G401.6 (cell line): ENCODE results near the gene AGL.
"Not testable (repeated sequence)": the region's sequence is repeated elsewhere in the genome, so short reads cannot be mapped to it uniquely, and the experiment has no call there.

Experiments
- FAIRE-seq: peaks from 2 replicates; lab custom pipeline; 2012; peaks lifted over from hg19 to GRCh38; lab: Jason Lieb, UNC

AGL gene

DNA sequence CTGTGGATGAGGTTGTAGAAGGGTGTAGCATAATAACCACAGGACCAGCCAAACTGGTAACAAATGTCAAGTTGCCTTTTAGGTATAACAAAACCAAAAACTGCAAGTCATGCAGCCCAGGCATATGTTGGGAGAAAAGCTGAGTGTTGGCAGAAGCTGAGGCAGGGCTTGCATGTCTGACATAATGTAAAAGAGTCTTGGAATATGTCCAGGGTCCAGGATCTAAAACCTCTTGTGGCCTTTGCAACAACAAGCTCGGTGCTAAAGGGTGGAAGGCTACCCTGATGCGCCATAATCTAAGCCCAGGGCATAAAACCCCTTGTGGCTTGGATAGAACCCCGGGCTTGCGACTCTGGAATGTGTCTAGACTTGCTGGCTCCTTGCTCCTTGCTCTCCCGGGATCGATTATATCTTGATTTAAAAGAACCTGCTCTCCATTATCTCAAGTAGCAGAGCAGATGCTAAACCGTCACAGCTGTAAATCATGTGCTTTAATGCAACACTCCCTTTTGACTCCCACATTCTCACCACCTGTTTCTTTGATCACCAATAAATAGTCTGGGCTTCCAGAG is 93.1 kb downstream of the AGL start:
- no peak for FAIRE-seq

DNA sequence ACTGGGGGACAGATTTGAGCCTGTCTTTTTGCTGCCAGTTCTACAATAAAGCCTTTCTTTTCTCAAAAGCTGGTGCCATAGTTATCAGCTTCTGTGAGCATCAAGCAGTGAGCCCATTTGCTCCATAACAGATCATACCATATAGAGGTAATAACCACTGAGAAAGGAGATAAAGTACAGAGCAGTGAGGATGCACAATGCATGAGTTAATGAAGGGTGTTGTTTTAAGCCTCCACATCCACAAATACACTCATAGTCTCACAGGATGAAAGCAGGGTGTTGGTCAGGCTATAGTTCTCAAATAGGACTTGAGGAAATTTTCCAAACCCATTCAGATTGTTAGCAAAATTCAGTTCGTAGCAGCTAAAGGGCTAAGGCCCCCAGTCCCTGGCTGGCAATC is 94.0 kb downstream of the AGL start:
- FAIRE-seq = no peak

DNA sequence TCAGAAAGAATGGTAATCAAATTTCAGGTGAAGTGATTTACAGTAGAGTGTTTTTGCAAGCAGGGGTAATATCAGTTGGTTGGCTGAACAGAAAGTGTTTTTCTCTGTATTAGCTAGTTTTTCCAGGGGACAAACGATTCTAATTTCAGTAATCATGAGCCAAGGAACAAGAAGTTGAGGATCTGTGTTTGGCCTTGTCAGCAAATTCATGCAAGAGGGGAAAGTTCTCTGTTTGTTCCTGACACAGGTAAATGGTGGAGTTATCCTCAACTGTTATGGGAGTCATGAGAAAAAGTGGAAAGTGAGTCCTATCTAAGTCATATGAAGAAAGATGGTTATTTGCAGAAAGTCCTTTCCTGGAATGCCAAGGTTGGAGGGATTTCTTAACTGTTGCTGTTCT is 95.0 kb downstream of the AGL start:
- no peak for FAIRE-seq

DNA sequence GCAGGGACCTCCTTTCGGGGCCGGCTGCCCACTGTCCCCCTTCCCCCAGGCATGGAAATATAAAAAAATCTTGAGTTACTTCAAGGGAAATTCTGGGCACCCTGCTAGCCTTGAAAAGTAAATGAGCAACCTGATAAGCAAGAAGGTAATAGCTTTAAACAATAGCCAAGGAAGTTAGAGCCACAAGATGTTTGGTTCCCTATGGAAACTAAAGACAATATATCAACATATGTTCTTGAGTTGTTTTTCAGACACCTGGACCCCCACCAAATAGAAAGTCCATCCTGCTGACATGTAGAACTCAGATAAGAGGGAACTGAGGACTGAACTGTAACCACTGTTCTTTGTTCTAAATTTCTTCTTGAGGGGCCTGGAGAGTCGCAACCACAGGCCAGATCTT is 100.3 kb downstream of the AGL start:
- no peak for FAIRE-seq

DNA sequence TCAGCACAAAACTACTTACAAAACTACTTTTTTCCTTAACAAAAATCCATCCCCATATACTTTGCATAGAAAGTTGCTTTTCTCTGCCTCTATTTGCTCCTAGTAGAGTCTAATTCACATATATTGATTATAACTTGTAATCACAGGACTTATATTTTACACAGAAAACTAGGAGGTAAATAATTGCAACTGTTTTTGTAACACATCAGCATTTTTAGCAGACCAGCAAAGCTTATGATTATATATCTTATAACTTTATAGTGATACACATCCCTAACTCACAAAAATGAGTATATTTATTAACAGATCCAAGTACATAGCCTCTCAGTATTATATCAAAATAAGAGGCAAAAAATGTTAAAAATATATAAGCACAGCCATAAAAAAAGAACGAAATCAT is 102.4 kb downstream of the AGL start:
- no peak for FAIRE-seq

DNA sequence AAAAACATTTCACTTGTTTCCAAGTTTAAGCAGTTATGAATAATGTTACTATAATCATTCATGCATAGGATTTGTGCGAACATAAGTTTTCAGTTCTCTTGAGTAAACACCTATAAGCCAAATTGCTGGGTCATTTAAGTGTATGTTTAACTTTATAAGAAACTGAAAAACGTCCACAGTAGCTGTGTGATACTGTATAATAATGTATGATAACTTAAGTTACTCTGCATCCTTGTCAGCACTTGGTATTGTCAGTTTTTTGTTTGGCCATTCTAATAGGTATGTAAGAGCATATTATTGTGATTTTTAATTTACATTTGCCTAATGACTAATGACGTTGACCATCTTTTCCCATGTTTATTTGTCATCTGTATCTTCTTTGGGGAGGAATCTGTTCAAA is 105.2 kb downstream of the AGL start:
- FAIRE-seq = no peak

DNA sequence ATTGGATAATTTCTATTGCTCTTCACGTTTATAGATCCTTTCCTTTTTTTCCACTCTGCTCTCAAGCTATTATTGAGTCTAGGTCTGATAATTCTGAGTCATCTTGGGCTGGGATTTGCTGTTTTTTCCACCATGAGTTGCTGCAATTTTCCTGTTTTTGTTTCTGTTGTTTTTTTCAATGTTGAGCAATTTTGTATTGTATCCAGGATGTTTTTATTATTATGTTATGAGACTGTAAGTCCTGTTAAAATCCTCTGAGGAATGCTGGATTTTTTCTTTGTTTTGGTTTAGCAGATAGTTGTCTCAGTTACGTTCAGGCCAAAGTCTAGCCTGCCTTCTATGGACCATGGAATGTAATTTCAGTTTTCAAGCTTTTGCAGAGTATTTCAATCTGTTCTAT is 106.6 kb downstream of the AGL start:
- FAIRE-seq = no peak

DNA sequence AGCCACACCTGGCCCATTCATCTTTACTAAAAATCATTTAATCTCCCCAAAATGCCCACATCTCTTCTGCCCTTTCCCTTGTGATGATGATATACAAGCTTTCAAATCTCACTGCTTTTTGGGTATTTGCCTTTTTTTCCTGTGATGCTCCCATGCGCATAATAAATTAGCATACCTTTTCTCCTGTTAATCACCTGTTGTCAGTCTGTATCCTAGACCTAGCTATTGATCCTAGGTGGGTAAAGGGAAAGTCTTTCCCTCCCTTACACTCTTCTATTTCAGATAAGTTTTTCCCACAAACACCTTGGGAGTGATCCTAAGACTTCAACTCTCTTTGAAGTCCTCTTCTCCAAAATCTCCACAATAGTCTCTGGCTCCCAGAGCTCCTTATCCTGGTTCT is 107.7 kb downstream of the AGL start:
- FAIRE-seq = no peak

DNA sequence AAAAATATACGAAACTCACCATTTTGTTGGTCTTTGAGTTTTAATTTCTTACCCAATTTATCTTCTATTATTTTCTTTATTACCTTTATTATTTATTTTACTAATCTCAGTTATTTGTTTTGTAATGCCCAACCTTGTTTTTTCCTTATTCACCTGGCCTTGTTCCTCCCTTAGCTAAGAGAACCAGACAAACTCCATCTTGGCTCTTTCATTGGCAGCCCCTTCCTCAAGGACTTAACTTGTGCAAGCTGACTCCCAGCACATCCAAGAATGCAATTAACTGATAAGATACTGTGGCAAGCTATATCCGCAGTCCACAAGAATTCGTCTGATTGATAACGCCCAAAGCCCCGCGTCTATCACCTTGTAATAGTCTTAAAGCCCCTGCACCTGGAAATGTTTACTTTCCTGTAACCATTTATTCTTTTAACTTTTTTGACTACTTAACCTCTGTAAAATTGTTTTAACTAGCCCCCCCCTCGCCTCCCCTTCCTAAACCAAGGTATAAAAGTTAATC is 109.1 kb downstream of the AGL start:
- FAIRE-seq = not testable (repeated sequence)

DNA sequence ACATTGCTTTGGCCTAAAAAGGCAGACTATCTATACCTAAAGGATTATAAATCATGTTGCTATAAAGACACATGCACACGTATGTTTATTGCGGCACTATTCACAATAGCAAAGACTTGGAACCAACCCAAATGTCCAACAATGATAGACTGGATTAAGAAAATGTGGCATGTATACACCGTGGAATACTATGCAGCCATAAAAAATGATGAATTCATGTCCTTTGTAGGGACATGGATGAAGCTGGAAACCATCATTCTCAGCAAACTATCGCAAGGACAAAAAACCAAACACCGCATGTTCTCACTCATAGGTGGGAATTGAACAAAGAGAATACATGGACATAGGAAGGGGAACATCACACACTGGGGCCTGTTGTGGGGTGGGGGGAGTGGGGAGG is 110.1 kb downstream of the AGL start:
- not testable (repeated sequence) for FAIRE-seq

DNA sequence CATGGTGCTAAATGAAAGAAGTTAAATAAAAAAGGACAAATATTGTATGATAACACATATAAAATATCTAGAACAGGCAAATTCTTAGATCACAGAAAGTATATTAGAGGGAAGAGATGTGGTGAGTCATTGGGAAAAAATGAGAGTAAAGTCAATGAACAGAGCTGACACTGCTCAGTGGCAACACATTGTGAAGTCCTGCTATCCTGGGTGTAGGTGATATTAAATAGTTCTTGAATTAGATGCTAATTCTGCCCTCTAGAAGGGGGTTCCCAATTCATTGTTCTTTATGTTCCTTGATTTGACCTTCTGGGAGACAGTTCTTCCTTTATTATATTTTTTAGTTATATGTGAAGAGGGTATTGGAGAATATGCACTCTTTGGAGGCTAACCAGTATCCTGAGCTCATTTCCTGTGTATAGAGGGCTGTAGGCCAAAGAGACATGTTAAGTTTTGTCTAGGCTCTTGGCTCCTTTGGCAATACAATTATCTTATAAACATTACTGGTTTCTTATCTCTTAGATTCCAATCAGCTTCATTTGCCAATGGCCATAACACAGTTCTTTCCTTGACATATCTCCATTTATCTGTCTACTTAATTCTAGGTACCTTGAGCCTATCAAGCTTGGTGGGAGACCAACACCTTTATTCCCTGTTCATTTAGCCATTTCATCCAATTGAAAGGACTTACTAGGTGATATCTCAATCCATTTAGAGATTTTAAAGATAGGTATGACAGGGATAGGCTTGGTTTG is 113.1 kb downstream of the AGL start:
- FAIRE-seq = no peak

DNA sequence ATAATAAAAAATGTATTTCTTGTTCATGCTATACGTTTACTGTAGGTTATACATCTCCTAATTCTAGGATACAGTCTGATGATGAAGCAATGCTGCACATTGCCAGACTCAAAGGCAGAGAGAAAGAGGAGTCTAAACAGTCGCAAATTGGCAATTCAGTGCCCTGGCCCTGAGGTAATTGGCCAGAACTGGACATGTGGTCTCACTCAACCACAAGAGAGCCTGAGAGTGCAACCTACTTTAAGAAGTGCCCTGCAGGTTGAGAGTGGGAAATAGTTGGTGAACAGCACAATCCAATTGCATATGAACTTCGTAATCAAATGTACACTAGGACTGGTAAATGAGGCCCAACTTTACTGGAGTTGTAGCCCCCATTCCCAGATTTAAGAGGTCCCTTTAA is 114.6 kb downstream of the AGL start:
- FAIRE-seq = no peak

DNA sequence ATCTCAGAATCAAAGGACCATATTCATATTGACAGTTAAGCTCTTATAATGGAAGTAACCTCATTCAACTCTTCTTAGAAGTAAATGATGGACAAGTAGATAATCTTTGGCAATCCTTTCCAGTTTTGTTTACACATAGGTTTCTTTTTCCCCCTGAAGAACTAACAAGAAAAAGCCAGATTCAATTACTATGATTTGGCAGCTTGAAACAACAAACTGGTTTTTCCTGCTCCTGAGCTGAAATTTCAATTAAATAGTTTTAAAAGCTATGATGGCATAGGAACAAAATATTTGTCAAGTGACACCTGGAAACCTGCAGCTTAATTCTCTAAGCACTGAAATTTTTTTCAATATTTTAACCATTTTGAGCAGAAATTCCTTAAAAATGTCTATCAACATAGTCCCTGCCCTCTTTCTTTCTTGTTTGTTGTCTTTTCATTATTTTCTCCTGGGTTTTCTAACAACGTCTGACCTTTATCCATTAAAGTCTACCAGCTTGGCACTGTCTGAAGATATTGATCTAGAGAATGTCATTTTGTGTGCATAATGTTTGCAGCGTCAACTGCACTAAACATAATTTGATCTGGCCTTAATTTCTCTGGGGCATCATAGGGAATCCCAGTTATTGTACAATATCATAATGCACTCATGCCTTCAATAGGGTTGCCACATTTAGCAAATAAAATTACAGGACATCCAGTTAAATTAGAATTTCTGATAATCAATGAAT is 115.7 kb downstream of the AGL start:
- no peak for FAIRE-seq

DNA sequence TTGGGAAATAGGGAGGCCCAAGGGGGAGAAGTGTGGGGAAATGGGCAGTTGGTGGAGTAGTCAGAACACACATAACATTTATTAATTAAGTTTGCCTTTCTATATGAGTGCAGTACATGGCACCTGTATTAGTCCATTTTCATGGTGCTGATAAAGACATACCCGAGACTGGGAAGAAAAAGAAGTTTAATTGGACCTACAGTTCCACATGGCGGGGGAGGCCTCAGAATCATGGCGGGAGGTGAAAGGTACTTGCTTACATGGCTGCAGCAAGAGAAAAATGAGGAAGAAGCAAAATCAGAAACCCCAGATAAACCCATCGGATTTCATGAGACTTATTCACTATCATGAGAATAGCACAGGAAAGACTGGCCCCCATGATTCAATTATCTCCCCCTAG is 118.1 kb downstream of the AGL start:
- FAIRE-seq = no peak

DNA sequence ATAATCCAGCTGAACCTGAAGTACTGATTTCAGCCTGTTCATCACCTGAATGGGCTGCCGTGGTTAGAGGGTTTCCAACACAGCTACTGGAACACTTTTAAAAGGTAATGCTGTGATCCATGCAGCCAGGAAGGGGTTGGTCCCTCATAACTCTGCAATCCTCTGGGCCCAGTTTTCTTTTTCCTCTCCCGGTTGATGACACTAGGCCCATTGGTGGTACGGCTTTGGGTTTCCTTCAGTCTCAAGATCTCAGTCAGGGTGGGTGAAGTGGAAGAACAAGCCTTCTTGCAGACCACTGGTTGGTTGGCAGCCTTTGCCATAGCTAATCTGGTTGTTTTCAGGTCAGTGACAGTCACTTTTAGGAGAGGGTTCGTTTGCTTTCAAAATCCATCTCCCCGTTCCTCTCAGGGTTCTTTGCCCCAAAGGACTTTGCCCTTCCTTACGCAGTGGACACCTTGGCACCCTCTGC is 119.1 kb downstream of the AGL start:
- no peak for FAIRE-seq

DNA sequence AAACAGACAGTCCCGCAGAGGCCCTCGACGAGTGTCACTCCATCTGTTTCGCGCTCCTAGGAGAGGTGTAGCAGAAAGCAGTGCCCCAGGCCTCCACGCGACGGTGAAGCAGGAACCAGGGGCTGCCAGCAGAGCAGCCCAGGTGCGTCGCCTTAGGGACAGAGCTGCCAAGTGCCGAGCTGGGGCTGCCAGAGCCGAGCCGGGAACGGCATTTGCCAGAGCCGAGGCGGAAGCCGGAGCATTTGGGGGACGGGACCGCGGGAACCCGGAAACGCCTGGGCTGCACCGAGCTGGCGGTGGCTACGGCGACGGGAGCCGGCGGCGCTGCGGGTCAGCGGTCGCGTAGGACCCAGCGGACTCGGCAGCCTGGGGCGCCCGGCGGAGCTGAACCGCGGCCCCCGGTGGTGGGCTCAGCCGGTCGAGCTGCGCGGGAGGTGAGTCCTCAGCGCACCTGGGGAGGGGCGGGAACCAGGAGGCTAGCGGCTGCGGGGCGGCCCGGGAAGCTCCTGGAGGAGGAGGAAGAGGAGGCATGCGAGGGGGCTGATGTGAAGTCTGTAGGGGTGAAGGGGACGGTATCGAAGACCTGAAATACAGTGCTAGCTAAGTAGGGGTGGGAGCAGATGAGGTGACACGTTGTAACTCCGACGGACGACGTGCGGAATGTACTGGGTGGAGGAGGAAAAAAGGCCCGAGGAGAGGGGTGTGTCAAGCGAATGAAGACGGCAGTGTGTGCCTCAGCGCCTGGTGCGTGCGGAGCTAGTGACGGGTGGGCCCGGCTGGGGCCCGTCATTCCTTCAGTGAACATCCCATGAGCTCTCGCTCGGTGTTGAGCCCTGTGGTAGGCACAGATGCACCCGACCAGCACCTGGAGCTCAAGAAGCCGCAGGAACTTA is 119.8 kb downstream of the AGL start, which contains the start of gene SLC35A3:
TSS of gene SLC35A3 (plus strand) at position 268 of the 893 bp plus-strand sequence. CDS start 23,559 bp downstream, outside the sequence.
- no peak for FAIRE-seq

DNA sequence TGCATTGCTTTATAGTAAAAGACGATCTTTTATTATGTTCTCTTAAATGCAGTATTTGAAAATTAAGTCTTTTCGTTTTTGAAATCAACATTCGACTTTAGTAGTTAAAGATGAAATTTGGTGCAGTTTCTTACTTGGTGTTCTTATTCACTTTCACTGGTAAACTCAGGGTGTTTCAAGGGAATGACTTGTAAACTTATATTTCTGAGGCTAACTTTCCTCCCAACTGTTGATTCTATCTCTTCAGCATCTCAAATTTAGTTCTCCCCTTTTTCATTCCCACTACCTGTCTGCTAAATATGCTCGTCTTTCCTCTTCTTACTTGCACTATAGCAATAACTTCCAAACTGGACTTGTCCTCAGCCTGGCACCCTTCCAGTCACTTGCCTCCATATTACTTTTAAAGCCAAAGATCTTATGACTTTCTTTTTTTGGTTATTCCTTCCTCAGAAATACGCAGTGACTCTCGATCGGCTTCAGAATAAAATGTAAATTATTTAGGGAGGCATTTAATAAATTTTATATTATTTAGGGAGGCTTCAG is 120.6 kb downstream of the AGL start:
- FAIRE-seq = no peak

DNA sequence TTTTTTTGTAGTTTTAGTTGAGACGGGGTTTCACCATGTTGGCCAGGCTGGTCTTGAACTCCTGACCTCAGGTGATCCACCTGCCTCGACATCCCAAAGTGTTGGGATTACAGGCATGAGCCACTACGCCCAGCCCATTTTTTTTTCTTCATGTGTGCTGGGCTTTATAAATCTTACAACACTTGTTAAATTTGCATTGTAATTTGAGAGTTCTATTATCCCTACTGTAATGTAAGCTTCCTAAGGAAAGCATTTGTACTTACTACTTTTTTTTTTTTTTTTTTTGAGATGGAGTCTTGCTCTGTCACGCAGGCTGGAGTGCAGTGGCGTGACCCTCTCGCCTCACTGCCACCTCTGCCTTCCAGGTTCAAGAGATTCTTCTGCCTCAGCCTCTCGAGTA is 121.9 kb downstream of the AGL start:
- not testable (repeated sequence) for FAIRE-seq
